Kidney tubule cell (primary cell): ENCODE measurements around the gene FOXL1.
"Not testable (repeated sequence)": the region's sequence is repeated elsewhere in the genome, so short reads cannot be mapped to it uniquely, and the experiment has no call there.

Source experiments
- DNase-seq: peaks from one replicate; pipeline ENCODE4 v3.0.0-alpha.2; 2018; ENCODE audit warnings: low spot score

Gene FOXL1

DNA sequence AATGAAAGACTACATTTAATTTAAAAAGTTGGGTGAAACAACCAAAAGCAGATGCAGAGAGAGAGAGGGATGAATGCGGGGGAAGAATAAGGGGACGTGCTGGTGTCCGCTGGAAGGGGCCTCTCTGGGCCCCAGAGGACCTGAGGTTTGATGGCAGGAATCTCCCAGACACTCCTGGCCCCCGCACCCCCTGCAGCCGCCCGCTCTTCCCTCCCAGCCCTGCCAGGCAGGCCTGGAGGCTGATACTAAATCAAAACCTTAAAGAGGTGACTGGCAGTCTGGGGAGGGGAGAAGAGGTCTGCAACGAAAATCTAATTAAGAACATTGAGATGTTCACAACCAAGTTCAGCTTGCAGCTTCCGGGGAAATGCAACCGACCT is 2.4 kb downstream of the FOXL1 start:
- no peak for DNase-seq

DNA sequence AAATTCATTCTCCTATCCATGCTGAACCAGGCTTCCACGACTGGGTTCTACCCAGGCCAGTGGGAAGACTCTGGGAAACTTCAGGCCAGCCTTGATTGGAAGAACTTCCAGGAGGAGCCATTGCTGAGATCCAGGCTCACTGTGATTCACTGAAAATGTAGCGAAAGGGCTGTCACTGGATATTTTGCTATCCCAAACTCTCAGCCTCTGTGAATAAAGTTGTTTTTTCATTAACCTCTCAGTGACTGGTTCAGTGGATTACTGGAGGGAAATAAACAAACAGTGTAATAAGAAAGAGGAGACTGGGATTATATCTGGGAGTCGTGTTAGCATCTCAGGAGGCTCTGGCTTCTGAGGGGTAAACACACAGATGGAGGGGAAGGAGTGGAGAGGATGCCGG is 3.1 kb downstream of the FOXL1 start:
- no peak for DNase-seq

DNA sequence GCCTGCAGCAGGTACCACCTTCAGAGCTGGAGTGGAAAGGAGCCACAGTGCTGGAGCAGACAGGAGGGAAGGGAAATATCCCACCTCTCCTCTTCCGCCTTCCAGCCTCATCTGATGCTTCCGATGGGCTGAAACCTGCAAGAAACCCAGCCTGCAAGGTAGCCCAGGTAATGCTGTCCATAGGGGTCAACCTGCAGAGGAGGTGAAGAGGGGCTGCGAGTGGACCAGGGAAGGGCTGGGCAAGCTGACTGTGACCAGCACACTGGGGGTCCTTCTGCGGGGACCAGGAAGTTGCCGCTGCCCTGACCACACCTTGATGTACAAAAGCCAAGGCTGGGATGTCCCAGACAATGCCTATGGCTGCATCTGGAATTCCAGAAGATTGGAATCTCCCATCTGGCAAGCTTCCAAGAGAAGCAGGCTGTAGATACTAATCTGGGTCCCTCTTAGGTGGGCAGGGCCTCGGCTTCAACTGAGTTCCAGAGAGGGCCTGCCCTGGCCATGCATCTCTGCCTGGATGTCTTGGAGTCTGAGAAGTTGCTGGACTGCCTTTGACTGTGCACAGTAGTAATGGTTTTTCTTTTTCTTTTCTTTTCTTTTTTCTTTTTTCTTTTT is 5.8 kb downstream of the FOXL1 start:
- peak; percentile 31 for DNase-seq

DNA sequence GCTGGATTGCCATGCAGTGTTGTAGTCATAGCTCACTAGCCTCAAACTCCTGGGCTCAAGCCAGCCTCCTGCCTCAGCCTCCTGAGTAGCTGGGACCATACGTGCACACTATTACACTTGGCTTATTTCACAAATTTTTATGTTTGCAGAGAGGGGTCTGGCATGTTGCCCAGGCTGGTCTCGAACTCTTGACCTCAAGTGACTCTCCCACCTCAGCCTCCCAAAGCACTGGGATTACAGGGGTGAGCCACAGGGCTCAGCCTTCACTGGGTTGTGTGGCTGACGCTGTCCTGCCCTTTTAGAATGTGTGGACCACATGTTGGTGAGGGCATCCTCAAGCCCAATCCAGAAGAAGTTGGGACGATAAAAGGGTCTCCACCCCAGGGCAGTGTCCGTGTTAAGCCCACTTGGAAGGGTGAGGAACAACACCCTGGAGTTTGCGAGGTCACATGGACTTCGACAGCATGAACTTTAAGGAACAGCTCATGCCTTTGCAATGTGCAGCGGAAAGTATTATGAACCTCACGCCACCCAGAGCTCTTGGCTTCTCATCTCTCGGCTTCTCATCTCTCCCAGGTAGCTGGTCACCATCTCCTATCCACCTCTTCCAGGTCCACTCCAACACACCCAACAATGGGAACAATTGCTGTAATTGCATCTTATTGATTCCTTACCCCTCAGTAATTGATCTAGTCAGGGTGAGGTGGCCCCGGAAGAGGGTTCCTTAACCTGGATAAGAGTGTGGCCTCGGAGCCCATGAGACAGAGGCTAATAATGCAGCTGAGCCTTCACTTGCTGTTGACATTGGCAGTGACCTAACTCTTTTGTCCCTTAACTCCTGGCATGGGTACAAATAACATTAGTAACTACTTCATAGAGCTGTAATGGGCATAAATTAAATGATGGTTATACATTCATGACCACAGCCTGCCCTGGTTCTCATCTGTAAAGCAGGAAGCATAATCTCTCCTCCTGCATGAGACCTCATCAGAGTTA is 6.7 kb downstream of the FOXL1 start:
- DNase-seq, result peak; percentile 35

DNA sequence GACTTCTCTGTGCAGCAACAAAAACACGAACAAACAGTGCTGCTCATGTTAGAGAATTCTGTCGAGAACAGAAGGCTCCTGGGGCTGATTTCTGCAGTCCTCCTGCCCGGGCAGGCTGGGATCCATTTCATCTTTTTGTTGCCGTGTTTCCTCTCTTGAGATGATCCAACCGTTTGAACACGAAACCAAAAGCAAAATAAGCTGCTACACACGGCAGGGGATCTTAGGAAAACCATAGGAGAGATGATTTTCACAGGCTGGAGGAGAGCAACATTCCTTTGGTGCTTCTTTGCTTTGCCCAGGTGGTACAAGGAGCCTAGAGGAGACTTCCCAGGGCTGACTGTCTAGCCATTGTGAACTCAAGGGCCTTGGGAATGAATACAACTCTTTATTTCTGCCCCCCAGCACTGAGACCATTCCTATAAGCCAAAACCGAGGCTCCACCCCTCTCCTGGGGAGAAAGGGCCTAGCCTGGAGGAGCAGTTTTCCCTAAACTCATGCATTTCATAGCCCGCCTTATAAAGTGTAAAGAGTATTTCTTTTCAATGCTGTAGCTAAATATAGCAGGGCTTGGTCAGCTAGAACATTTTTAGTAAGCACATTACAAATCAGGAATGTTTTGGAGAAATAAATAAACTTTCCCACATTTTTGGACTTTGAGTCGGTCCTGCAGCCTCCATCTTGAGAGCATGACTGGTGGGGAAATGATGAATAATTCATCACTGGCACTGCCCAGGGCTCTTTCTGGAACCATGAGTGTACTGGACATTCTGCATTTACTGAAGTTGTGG is 7.7 kb downstream of the FOXL1 start:
- no peak for DNase-seq

DNA sequence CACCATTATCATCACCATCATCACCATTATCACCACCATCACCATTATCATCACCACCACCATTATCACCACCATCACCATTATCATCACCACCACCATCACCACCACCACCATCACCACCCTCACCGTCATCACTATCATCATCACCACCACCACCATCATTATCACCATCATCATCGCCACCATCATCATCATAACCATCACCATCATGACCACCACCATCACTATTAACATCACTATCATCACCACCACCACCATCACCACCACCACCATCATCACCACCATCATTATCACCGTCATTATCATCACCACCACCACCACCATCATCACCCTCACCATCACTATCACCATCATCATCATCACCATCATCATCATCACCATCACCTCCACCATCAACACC is 9.1 kb downstream of the FOXL1 start:
- DNase-seq, result no peak

DNA sequence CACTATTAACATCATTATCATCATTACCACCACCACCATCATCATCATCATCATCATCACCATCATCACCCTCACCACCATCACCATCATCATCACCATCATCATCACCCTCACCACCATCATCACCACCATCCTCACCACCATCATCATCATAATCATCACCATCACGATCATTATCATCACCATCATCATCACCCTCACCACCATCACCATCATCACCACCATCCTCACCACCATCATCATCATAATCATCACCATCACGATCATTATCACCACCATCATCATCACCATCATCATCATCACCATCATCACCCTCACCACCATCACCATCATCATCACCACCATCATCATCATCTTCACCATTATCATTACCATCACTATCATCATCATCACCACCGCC is 9.6 kb downstream of the FOXL1 start:
- DNase-seq, result not testable (repeated sequence)

DNA sequence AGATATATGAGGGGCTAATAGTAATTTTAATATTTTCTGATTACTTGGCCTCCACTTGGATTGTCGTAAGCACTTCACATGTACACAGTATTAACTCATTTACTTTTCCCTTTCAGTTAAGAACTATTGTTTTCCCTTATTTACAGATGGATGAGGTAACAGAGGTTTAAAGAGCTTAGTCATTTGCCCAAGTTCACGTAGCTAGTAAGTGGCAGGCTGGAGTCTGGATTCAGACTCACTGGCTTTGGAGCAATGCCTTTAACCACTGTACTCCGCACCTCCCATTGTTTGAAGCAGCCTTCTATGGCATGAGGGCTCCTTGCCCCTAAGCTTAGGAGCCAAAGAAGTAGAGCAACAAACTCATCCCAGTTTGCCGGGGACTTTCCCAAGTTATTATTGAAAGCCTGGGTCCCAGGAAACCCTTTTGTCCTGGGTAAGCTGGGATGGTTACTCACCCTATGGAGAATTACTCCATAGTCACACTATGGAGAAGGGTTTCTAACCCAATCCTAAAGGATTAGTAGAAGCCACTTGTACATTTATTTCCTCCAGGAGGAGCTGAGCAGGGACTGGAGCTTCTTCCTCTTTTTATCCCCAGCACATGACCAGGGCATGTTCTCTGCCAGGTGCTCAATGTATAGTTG is 12.3 kb downstream of the FOXL1 start:
- peak; percentile 71 for DNase-seq

DNA sequence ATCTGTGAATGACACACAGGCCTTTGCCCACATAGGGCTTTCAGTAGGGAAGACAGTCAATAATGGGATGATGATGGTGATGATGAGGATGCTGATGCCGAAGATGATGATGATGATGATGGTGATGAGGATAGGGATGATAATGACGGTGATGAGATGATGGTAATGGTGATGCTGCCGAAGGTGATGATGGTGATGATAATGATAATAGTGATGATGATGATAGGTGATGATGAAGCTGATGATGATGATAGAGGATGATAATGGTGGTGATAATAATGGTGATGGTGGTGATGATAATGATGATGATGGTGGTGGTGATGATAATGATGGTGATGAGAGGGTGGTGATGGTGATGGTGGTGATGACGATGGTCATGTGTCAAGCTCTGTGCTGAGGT is 12.9 kb downstream of the FOXL1 start:
- DNase-seq, result no peak

DNA sequence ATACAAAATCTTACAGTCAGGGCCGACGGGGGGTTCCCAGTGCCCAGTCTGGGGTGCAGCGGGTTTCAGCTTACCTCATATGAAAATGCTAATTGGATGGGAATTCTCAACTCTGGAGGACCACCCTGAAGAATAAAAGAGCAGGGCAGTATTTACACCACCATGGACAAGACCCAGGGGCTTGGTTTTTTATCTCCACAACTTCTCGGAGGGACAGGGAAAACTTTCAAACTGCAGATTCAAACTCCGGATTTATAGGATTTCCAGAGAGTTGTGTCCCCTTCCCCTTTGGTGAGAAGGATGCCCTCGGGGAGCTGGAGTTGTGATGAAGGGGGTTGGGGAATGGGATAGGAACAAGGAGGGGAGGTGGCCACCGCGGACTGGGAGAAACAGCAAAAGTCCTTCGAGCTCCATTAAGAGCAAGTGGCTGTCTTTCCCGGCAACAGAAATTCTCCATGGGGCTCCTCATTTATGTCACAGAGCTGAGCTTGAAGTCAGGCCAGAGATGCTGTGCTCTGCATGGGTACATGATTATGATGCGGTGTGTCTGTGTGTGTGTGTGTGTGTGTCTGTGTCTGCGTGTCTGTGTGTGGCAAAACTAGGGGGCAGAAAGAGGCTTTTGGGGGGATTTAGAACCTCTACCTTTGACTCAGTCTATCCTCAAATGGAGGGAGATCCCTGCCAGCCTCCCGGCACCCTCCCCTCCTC is 15.7 kb downstream of the FOXL1 start:
- DNase-seq, result no peak

DNA sequence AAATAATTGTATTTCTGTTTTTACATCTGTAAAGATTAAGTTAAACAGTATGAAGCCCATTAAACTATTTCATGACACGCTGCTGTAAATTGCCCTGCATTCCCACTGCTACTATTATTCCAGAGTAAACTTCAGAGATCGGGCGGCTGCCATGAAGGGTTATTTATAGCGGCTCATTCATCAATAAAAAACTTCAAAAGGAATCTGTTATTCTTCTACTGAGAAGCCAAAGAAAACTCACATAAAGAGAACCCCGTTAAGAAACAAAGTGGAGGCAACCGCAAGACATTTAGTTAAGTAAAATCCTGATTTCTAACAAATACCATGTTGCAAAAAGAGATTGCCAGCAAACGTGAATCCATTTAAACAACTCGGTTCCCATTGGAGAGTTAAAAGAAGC is 16.4 kb downstream of the FOXL1 start:
- no peak for DNase-seq

DNA sequence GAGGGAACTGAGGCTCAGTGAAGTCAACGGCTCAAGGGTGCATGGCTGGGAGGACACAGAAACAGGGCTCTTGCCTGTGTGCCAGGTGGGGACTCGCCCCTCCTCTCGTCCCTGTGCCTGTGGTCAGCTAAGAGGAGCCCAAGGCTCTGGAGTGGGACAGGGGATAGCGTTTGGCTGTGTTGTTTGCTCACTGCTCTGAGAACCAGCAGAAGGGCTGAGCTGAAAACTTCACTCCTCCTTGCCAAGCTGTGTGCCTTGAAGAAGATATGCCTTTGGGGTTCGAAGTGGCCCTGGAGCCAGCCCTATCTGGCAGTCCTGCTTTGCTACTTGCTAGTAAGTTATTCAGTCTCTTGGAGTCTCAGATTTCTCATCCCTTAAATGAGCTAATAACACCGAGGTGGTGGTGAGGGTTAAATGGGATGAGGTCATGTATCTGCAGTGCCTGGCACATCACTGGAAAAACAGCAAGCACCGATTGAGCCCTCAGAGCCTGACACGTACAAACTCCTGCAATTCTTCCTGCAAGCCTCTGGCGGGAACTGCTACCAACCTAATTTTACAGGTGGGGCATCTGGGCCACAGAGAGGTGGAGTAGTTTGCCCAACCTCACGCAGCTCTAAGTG is 17.7 kb downstream of the FOXL1 start:
- DNase-seq, result no peak

DNA sequence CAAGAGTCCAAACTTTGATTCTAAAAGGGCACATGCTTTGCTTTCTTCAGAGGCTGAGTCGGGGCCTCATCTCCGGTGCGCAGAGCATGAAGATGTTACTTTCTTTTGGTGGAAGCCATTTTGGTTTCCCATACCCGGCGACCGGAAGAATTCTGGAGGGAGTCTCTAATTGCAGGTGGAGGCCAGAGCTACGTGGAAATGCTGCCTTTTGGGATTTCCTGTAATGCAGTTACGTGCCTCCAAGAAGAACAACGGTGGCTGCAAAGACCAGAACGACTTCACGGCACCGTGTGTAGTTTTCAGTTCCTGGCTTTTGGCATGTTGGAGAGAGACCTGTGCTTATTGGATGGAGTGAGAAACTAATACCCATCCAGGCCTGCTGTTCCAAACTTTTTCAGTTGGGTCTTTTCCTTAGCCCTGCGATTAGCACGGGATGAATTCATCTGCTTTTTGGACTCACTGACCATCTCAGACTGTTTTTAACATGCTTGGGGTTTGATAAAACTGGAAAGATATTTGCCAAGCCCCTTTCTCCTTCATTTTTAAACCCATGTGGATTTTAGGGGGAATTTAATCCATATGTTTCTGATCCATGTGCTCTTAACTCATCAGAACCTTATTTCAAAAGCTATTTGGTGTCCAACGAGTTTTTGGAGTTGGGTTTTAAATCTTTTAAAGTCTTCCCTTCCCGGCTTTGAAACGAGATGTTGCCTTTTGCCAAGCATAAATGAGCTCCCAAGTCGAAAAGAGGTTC is 19.0 kb downstream of the FOXL1 start:
- no peak for DNase-seq

DNA sequence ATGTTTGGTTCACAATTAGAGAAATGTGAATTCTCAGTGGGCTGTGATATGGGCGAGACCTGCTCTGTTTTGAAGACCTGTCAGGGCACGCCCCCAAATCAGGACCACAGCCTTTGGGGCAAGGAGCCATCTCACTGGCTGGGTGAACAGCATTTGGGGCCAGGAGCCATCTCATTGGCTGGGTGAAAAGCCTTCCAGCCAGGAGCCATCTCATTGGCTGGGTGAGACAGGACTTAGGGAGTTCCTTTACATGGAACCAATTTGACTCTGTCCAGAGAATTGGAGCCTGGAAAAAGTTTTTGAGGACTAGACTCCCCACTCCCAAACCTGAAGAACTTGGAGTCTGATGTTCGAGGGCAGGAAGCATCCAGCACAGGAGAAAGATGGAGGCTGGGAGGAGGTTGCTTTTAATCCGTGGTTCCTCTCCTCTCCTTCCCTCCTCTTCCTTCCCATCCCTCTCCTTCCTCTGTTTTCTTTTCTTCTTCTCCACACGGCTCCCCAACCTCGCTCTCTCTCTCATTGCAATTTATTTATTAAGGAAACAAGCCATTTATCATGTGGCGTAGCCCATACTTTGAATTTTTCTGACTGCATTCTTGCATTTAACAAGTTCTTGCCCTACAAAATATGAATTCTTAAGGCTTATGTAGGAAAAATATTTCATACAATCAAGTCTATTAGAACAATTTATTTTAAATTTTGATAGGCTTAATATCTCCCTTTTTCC is 19.7 kb downstream of the FOXL1 start:
- DNase-seq, result no peak

DNA sequence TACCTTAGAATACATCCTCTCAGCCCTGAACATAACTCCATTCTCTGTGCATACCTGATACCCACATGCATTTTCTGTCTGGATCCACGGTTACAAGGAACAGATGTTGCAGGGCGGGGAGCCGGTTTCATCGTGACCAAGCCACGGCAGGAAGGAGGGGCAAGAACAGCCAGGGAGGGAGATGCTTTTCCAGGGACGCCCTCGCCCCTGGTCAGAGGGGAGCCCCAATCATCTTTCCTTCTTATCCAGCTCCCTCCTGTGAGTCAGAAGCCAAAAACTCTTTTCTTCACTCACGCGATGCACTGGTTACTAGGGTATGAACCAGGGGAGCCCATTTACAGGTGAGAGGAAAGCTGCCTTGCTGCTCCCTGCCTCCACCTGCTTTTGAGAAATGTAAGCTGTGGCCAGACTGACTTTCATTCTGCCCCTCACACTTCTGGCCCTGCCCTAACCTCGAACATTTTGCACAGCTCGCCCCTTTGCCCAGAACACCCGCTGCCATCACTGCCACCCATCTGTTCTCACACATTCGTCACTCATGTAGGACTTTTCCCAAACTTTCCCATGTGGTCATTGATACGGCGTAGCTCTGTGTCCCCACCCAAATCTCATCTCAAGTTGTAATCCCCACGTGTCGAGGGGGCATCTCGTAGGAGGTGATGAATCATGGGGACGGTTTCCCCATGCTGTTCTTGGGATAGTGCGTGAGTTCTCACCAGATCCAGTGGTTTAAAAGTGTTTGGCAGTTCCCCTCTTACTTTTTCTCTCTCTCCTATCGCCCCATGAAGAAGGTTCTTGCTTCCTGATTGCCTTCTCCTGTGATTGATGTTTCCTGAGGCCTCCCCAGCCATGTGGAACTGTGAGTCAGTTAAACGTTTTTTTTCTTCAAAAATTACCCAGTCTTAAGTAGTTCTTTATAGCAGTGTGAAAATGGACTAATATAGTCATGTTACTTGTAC is 20.5 kb downstream of the FOXL1 start:
- peak; percentile 21 for DNase-seq

DNA sequence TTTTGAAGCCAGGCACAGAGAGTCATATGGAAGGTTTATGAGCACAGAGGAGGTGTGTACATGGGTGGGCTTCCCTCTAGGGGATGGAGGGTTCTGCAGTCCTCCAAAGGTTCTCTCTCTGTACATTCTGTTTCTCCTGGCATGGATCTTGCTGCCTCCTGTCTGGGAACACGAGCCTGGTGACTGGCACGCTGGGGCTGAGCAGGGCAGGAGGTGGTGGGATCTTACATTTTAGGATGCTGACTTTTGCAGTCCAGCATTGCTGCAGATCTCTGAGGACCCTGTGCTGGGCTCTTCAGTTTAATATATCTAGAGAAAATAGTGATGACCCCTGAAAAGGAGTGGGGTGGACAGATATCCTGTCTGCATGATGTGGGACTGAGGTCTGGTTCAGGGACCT is 23.0 kb downstream of the FOXL1 start:
- no peak for DNase-seq

DNA sequence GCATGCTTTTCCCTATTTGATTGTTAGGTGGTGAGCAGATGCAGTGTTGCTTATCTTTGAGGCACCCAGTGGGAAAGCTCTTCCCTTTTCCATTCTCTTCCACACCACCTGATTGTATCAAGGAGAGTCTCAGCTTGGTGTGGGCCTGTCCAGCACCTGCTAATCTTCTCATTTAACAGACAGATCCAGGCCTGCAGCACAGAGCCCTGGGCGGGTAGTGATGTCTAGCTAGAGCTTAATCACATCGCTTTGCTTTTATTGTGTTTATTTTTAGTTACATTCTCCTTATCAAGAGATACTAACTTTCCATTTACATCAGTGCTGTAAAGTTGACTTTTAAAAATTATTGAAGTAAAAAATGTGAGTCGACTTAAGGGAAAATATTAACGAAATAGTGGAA is 24.2 kb downstream of the FOXL1 start:
- DNase-seq, result no peak

DNA sequence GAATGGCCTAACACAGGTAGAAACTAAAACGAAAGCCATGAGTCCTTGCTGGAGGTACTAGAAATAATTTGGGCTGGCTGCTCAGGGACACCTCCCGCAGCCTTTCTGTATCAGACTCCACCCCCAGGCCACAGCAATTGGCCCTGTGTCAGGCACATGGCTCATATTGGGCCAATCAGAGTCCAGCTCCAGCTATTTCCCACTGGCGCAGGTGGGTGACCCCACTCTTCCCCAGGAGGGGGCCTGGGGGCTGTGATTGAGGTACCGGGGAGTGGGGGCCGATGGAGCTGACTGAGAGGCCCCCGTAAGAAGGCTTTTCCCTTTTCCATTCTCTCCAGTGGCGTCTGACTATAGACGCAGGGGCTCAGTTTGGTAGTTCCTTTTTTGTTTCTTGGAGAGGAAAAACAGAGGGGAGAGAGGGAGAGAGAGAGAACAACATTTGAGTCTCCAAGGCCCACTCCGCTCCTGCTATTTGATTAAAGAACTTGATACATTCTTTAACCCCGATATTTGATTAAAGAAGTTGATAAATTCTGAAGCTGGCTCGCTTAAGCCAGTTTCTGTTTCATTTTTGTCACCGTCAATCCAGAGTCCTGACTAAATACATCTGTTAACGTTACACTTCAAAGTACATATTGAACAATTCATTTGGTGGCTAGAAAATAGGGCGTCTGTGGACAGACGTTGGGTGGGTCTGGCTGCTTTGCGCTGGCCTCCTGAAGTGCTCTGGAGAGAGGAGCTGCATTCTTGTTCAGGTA is 26.3 kb downstream of the FOXL1 start:
- no peak for DNase-seq
